Measurements from ENCODE around the gene DIAPH3. TPM values are rescaled to one million over a fixed set of nuclear protein-coding genes. Genes with fewer than 3 reads are reported as not detected.
"Not testable (repeated sequence)": the region's sequence is repeated elsewhere in the genome, so short reads cannot be mapped to it uniquely, and the experiment has no call there.

Gene DIAPH3
- total and polyA plus RNA-seq, 4 experiments from 2014 or later = 0.03 TPM; not detected in 3

DNA sequence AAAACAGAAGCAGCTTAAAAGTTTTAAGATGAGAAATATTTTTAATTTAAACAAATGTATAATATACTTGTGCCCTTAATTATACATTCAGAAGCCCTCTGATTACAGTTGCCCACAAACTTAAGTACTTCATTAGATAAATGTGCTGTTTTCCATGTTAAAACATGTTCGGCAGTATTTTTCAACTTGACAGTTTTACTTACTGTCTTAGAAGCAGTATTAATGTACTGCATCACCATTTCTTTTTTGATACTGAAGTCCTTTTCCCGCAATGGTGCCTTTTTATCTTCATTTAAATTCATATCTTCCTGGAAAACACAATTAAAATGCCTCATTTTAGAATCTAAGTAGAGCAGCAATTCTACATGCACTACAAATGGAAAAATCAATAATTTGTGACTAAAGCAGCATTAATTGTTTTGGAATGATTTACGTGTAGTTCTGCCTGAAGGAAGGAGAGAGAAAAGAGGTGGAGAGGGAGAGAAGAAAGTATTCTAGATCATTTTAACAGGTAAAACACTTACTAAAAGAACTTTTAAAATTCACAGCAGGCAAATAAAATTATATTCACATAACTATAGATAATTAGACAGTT is 70.2 kb downstream of the DIAPH3 start:
- no peaks in the 10 kb centered on the region for H3K27me3 Mint-ChIP-seq
- no peak overlapping the region for H3K4me3 Mint-ChIP-seq
- Histone ChIP-seq H3K9me3 (ENCODE audit: control insufficient read depth in 1 of 2, low read length in 2 of 2) (no peaks in the 10 kb centered on the region), H3K27ac (ENCODE audit: low read depth, low read length) (no peak overlapping the region), H3K4me1 (ENCODE audit: insufficient read depth, low read length) (no peaks in the 10 kb centered on the region), H3K4me3 (ENCODE audit: low read length in 2 of 2) (no peak overlapping the region), H3K27me3 (ENCODE audit: insufficient read depth, low read length) (no peaks in the 10 kb centered on the region), H3K36me3 (ENCODE audit: insufficient read depth, low read length) (no peaks in the 10 kb centered on the region)
- H3K36me3 Mint-ChIP-seq = no peaks in the 10 kb centered on the region
- ChIA-PET CTCF (ENCODE audit: partially characterized antibody) (no interaction called here), POLR2A (ENCODE audit: partially characterized antibody) (no interaction called here)
- H3K27ac Mint-ChIP-seq = no peak overlapping the region
- DNase-seq = no peak
- no peaks in the 10 kb centered on the region for H3K9me3 Mint-ChIP-seq
- peaks cover 0 to 2% (median 0%) of the 10 kb centered on the region in 4 donors for H3K4me1 Mint-ChIP-seq
- intact Hi-C loops (cut with micrococcal nuclease) = no loop called here

DNA sequence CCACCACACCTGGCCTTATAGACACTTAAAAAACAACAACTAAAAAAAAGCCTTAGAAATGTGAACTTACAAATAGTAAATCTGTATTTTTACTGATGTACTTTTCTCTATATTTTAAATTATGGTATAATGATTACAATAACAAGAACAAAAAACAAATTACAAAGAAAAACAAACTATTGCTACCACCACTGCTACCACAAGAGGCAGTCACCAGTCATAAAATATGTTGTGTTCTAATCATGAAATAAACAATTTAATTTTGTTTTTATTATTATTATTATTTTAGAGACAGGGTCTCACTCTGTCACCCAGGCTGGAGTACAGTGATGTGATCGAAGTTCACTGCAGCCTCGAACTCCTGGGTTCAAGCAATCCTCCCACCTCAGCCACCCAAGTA is 72.2 kb downstream of the DIAPH3 start:
- Mint-ChIP-seq H3K4me1 (peaks cover 0 to 2% (median 0%) of the 10 kb centered on the region in 4 donors), H3K36me3 (no peaks in the 10 kb centered on the region), H3K27me3 (no peaks in the 10 kb centered on the region), H3K27ac (no peak overlapping the region), H3K9me3 (no peaks in the 10 kb centered on the region), H3K4me3 (no peak overlapping the region)
- Histone ChIP-seq H3K9me3 (ENCODE audit: control insufficient read depth in 1 of 2, low read length in 2 of 2) (no peaks in the 10 kb centered on the region), H3K27me3 (ENCODE audit: insufficient read depth, low read length) (no peaks in the 10 kb centered on the region), H3K36me3 (ENCODE audit: insufficient read depth, low read length) (no peaks in the 10 kb centered on the region), H3K27ac (ENCODE audit: low read depth, low read length) (no peak overlapping the region), H3K4me3 (ENCODE audit: low read length in 2 of 2) (no peak overlapping the region), H3K4me1 (ENCODE audit: insufficient read depth, low read length) (no peaks in the 10 kb centered on the region)
- ChIA-PET CTCF (ENCODE audit: partially characterized antibody) (no interaction called here), POLR2A (ENCODE audit: partially characterized antibody) (no interaction called here)
- no peak for DNase-seq
- intact Hi-C loops (cut with micrococcal nuclease) = no loop called here

GRCh38 chr13:60090574-60090973 is 73.2 kb downstream of the DIAPH3 start:
- DNase-seq = no peak
- no peaks in the 10 kb centered on the region for H3K36me3 Mint-ChIP-seq
- CTCF ChIA-PET (ENCODE audit: partially characterized antibody) = no interaction called here
- H3K27ac Mint-ChIP-seq = no peak overlapping the region
- intact Hi-C loops (cut with micrococcal nuclease) = no loop called here
- peaks cover 0 to 2% (median 0%) of the 10 kb centered on the region in 4 donors for H3K4me1 Mint-ChIP-seq
- no peaks in the 10 kb centered on the region for H3K27me3 Mint-ChIP-seq
- Histone ChIP-seq H3K4me1 (ENCODE audit: insufficient read depth, low read length) (no peaks in the 10 kb centered on the region), H3K27me3 (ENCODE audit: insufficient read depth, low read length) (no peaks in the 10 kb centered on the region), H3K27ac (ENCODE audit: low read depth, low read length) (no peak overlapping the region), H3K9me3 (ENCODE audit: control insufficient read depth in 1 of 2, low read length in 2 of 2) (no peaks in the 10 kb centered on the region), H3K4me3 (ENCODE audit: low read length in 2 of 2) (no peak overlapping the region), H3K36me3 (ENCODE audit: insufficient read depth, low read length) (no peaks in the 10 kb centered on the region)
- no peaks in the 10 kb centered on the region for H3K9me3 Mint-ChIP-seq
- POLR2A ChIA-PET (ENCODE audit: partially characterized antibody) = no interaction called here
- H3K4me3 Mint-ChIP-seq = no peak overlapping the region

GRCh38 chr13:60083780-60084179 is 79.9 kb downstream of the DIAPH3 start:
- H3K36me3 Mint-ChIP-seq; CTCF ChIA-PET (ENCODE audit: partially characterized antibody); H3K27ac ChIP-seq (ENCODE audit: low read depth, low read length); H3K27me3 Mint-ChIP-seq; POLR2A ChIA-PET (ENCODE audit: partially characterized antibody); H3K4me3 ChIP-seq (ENCODE audit: low read length in 2 of 2); H3K4me1 ChIP-seq (ENCODE audit: insufficient read depth, low read length); H3K27me3 ChIP-seq (ENCODE audit: insufficient read depth, low read length); intact Hi-C loops (cut with micrococcal nuclease); H3K27ac Mint-ChIP-seq; H3K9me3 Mint-ChIP-seq; H3K4me1 Mint-ChIP-seq; H3K4me3 Mint-ChIP-seq; H3K9me3 ChIP-seq (ENCODE audit: control insufficient read depth in 1 of 2, low read length in 2 of 2); DNase-seq; H3K36me3 ChIP-seq (ENCODE audit: insufficient read depth, low read length): not testable (repeated sequence)

- Histone ChIP-seq H3K36me3 (ENCODE audit: insufficient read depth, low read length) (no peaks in the 10 kb centered on the region), H3K27ac (ENCODE audit: low read depth, low read length) (no peak overlapping the region), H3K9me3 (ENCODE audit: control insufficient read depth in 1 of 2, low read length in 2 of 2) (no peaks in the 10 kb centered on the region), H3K27me3 (ENCODE audit: insufficient read depth, low read length) (no peaks in the 10 kb centered on the region), H3K4me1 (ENCODE audit: insufficient read depth, low read length) (no peaks in the 10 kb centered on the region), H3K4me3 (ENCODE audit: low read length in 2 of 2) (no peak overlapping the region)
- CTCF ChIA-PET (ENCODE audit: partially characterized antibody) = no interaction called here
- intact Hi-C loops (cut with micrococcal nuclease) = no loop called here
- Mint-ChIP-seq H3K9me3 (peaks cover 0 to 8% (median 2%) of the 10 kb centered on the region in 8 donors), H3K27ac (no peak overlapping the region), H3K36me3 (no peaks in the 10 kb centered on the region), H3K27me3 (no peaks in the 10 kb centered on the region), H3K4me1 (no peaks in the 10 kb centered on the region), H3K4me3 (no peak overlapping the region)
- DNase-seq = no peak
- POLR2A ChIA-PET (ENCODE audit: partially characterized antibody) = no interaction called here
Observed at GRCh38 chr13:60080850-60081249, 82.9 kb downstream of the DIAPH3 start.

DNA sequence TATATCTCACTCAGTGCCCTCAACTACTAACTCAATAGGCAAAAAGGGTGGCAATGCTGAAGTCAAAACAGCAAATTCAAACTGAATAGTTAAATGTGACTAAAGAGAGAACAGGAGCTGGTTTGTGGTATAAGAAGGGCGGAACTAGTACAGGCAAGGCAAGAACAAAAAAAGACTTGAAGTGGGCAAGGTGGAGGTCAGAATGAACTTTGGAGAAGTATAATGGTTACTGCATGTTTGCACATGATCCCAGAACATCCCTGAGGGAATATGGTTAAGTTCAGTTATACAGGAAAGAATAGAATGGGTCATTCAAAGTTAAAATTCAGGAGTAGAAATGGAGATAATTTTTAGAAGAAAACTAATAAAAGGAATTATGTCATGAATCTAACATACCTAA is 85.5 kb downstream of the DIAPH3 start:
- Mint-ChIP-seq H3K4me3 (no peak overlapping the region), H3K4me1 (no peaks in the 10 kb centered on the region), H3K27ac (no peak overlapping the region), H3K27me3 (no peaks in the 10 kb centered on the region), H3K36me3 (no peaks in the 10 kb centered on the region), H3K9me3 (peaks cover 0 to 6% (median 2%) of the 10 kb centered on the region in 8 donors)
- no peak overlapping the region for H3K27ac ChIP-seq (ENCODE audit: low read depth, low read length)
- no peaks in the 10 kb centered on the region for H3K27me3 ChIP-seq (ENCODE audit: insufficient read depth, low read length)
- H3K4me3 ChIP-seq (ENCODE audit: low read length in 2 of 2) = no peak overlapping the region
- no peak for DNase-seq
- no peaks in the 10 kb centered on the region for H3K9me3 ChIP-seq (ENCODE audit: control insufficient read depth in 1 of 2, low read length in 2 of 2)
- CTCF ChIA-PET (ENCODE audit: partially characterized antibody) = no interaction called here
- H3K36me3 ChIP-seq (ENCODE audit: insufficient read depth, low read length) = no peaks in the 10 kb centered on the region
- POLR2A ChIA-PET (ENCODE audit: partially characterized antibody) = no interaction called here
- H3K4me1 ChIP-seq (ENCODE audit: insufficient read depth, low read length) = no peaks in the 10 kb centered on the region
- intact Hi-C loops (cut with micrococcal nuclease) = no loop called here

- H3K36me3 Mint-ChIP-seq = no peaks in the 10 kb centered on the region
- H3K27ac ChIP-seq (ENCODE audit: low read depth, low read length) = no peak overlapping the region
- no peaks in the 10 kb centered on the region for H3K36me3 ChIP-seq (ENCODE audit: insufficient read depth, low read length)
- no peak overlapping the region for H3K4me3 ChIP-seq (ENCODE audit: low read length in 2 of 2)
- no peaks in the 10 kb centered on the region for H3K27me3 Mint-ChIP-seq
- H3K27me3 ChIP-seq (ENCODE audit: insufficient read depth, low read length) = no peaks in the 10 kb centered on the region
- POLR2A ChIA-PET (ENCODE audit: partially characterized antibody) = no interaction called here
- intact Hi-C loops (cut with micrococcal nuclease) = no loop called here
- H3K4me3 Mint-ChIP-seq = no peak overlapping the region
- H3K4me1 Mint-ChIP-seq = no peaks in the 10 kb centered on the region
- DNase-seq = no peak
- H3K9me3 ChIP-seq (ENCODE audit: control insufficient read depth in 1 of 2, low read length in 2 of 2) = no peaks in the 10 kb centered on the region
- CTCF ChIA-PET (ENCODE audit: partially characterized antibody) = no interaction called here
- no peaks in the 10 kb centered on the region for H3K9me3 Mint-ChIP-seq
- H3K4me1 ChIP-seq (ENCODE audit: insufficient read depth, low read length) = no peaks in the 10 kb centered on the region
- no peak overlapping the region for H3K27ac Mint-ChIP-seq
Observed at GRCh38 chr13:60075850-60076249, 87.9 kb downstream of the DIAPH3 start.

- Histone ChIP-seq H3K4me1 (ENCODE audit: insufficient read depth, low read length) (no peaks in the 10 kb centered on the region), H3K27me3 (ENCODE audit: insufficient read depth, low read length) (no peaks in the 10 kb centered on the region), H3K9me3 (ENCODE audit: control insufficient read depth in 1 of 2, low read length in 2 of 2) (no peaks in the 10 kb centered on the region), H3K27ac (ENCODE audit: low read depth, low read length) (no peak overlapping the region), H3K36me3 (ENCODE audit: insufficient read depth, low read length) (no peaks in the 10 kb centered on the region), H3K4me3 (ENCODE audit: low read length in 2 of 2) (no peak overlapping the region)
- Mint-ChIP-seq H3K27ac (no peak overlapping the region), H3K9me3 (peaks cover 0 to 3% (median 0%) of the 10 kb centered on the region in 8 donors), H3K36me3 (no peaks in the 10 kb centered on the region), H3K4me1 (no peaks in the 10 kb centered on the region), H3K4me3 (no peak overlapping the region), H3K27me3 (no peaks in the 10 kb centered on the region)
- ChIA-PET POLR2A (ENCODE audit: partially characterized antibody) (no interaction called here), CTCF (ENCODE audit: partially characterized antibody) (no interaction called here)
- intact Hi-C loops (cut with micrococcal nuclease) = no loop called here
- DNase-seq = no peak
Observed at GRCh38 chr13:60074397-60074796, 89.3 kb downstream of the DIAPH3 start.

All from CD4-positive, alpha-beta memory T cell (primary cell).